Activated CD4-positive, alpha-beta T cell treated with anti-CD3 and anti-CD28 coated beads for 24 hours (primary cell): Measurements from ENCODE around the gene MYL2.

Source experiments
- DNase-seq, 2 donors: peaks; one replicate each; pipeline ENCODE4 v3.0.0-alpha.2; 2020; ENCODE audit warnings: low read depth in 2 of 2

Gene MYL2

GRCh38 chr12:110896559-110896958, 23.8 kb downstream of the MYL2 start:
- no peak for DNase-seq

- DNase-seq, result no peak
Observed at GRCh38 chr12:110893956-110894355, 26.4 kb downstream of the MYL2 start.

GRCh38 chr12:110889361-110889760, 31.0 kb downstream of the MYL2 start:
- no peak for DNase-seq

- no peak for DNase-seq
Observed at GRCh38 chr12:110888256-110888991, 32.0 kb downstream of the MYL2 start.

- DNase-seq, result no peak
Observed at GRCh38 chr12:110885152-110885840, 35.1 kb downstream of the MYL2 start.

GRCh38 chr12:110883251-110883650, 37.1 kb downstream of the MYL2 start:
- no peak for DNase-seq

- no peak for DNase-seq
Observed at GRCh38 chr12:110880651-110881050, 39.7 kb downstream of the MYL2 start.

GRCh38 chr12:110874781-110875180, 45.6 kb downstream of the MYL2 start:
- DNase-seq, result no peak

GRCh38 chr12:110874351-110874750, 46.0 kb downstream of the MYL2 start:
- DNase-seq, result no peak

- DNase-seq, result no peak
Observed at GRCh38 chr12:110872100-110872499, 48.3 kb downstream of the MYL2 start.

GRCh38 chr12:110869803-110870202, 50.6 kb downstream of the MYL2 start:
- DNase-seq, result no peak

GRCh38 chr12:110869026-110869425, 51.4 kb downstream of the MYL2 start:
- no peak for DNase-seq

- no peak for DNase-seq
Observed at GRCh38 chr12:110865521-110865920, 54.9 kb downstream of the MYL2 start.

- DNase-seq, result no peak
Observed at GRCh38 chr12:110863161-110863560, 57.2 kb downstream of the MYL2 start.

- DNase-seq, result no peak
Observed at GRCh38 chr12:110862329-110862728, 58.0 kb downstream of the MYL2 start.

- no peak for DNase-seq
Observed at GRCh38 chr12:110861729-110862128, 58.6 kb downstream of the MYL2 start.
